Mucosa of rectum (tissue), 2 donors: ENCODE measurements around the gene ALOXE3.
"Not testable (repeated sequence)": the region's sequence is repeated elsewhere in the genome, so short reads cannot be mapped to it uniquely, and the experiment has no call there.

ENCODE experiments used
- H3K27ac ChIP-seq, 2 donors: one replicate each; pipeline ENCODE4 v1.7.0; 2013; ENCODE audit warnings: inconsistent platforms in 2 of 2, low read depth in 2 of 2, low read length in 2 of 2
- H3K27me3 ChIP-seq, 2 donors: one replicate each; pipeline ENCODE4 v1.7.0; 2013; ENCODE audit warnings: low read length in 2 of 2; ENCODE audit not compliant: control insufficient read depth in 2 of 2, insufficient read depth in 2 of 2
- H3K36me3 ChIP-seq, 2 donors: one replicate each; pipeline ENCODE4 v1.7.0; 2013; ENCODE audit warnings: low read length in 2 of 2; ENCODE audit not compliant: control insufficient read depth in 2 of 2, insufficient read depth in 2 of 2
- H3K4me1 ChIP-seq, 2 donors: one replicate each; pipeline ENCODE4 v1.7.0; 2013; ENCODE audit warnings: low read length in 2 of 2, mild to moderate bottlenecking in 1 of 2; ENCODE audit not compliant: control insufficient read depth in 2 of 2, insufficient read depth in 2 of 2
- H3K4me3 ChIP-seq, 2 donors: one replicate each; pipeline ENCODE4 v1.7.0; 2013; ENCODE audit warnings: low read length in 2 of 2
- H3K9ac ChIP-seq, 2 donors: one replicate each; pipeline ENCODE4 v1.7.0; 2013; ENCODE audit warnings: low read length in 2 of 2, low read depth in 1 of 2, mild to moderate bottlenecking in 1 of 2
- H3K9me3 ChIP-seq, 2 donors: one replicate each; pipeline ENCODE4 v1.7.0; 2013; ENCODE audit warnings: low read length in 2 of 2; ENCODE audit not compliant: control insufficient read depth in 2 of 2
- donor health status: healthy.
- donor health status: Normal muscosa, but diverticular disease.

The ALOXE3 gene

GRCh38 chr17:8062435-8062806, 55.9 kb downstream of the ALOXE3 start:
- Histone ChIP-seq H3K36me3 (no peaks in the 10 kb centered on the region), H3K9ac (peak overlapping the region; percentile 38 to 68), H3K9me3 (no peaks in the 10 kb centered on the region), H3K27ac (peak overlapping the region in 1 of 2 donors; percentile 69), H3K27me3 (peaks cover 19 to 22% of the 10 kb centered on the region in 2 donors), H3K4me3 (peak overlapping the region; percentile 69 to 73), H3K4me1 (peaks cover 5 to 12% of the 10 kb centered on the region in 2 donors)

DNA sequence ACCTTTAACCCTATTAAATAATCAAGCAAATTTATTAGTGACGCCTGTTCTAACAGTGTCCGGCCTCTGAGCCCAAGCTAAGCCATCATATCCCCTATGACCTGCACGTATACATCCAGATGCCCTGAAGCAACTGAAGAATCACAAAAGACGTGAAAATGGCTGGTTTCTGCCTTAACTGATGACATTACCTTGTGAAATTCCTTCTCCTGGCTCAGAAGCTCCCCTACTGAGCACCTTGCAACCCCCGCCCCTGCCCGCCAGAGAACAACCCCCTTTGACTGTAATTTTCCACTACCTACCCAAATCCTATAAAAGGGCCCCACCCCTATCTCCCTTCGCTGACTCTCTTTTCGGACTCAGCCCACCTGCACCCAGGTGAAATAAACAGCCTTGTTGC, 56.5 kb downstream of the ALOXE3 start:
- not testable (repeated sequence) for H3K9ac ChIP-seq, H3K4me1 ChIP-seq, H3K27ac ChIP-seq, H3K4me3 ChIP-seq, H3K36me3 ChIP-seq, H3K9me3 ChIP-seq
- peaks cover 19 to 28% of the 10 kb centered on the region in 2 donors for H3K27me3 ChIP-seq

- H3K36me3 ChIP-seq, result no peaks in the 10 kb centered on the region
- peaks cover 9 to 12% of the 10 kb centered on the region in 2 donors for H3K4me1 ChIP-seq
- no peak overlapping the region for H3K9ac ChIP-seq
- no peaks in the 10 kb centered on the region for H3K9me3 ChIP-seq
- H3K4me3 ChIP-seq, result no peak overlapping the region
- H3K27me3 ChIP-seq, result peaks cover 19 to 33% of the 10 kb centered on the region in 2 donors
- H3K27ac ChIP-seq, result no peak overlapping the region
These were observed 58.0 kb downstream of the ALOXE3 start for GRCh38 chr17:8060274-8060673.

GRCh38 chr17:8059131-8059530, 59.2 kb downstream of the ALOXE3 start:
- H3K4me3 ChIP-seq, result no peak overlapping the region
- no peak overlapping the region for H3K27ac ChIP-seq
- peaks cover 6 to 7% of the 10 kb centered on the region in 2 donors for H3K4me1 ChIP-seq
- peaks cover 19 to 33% of the 10 kb centered on the region in 2 donors for H3K27me3 ChIP-seq
- H3K36me3 ChIP-seq, result no peaks in the 10 kb centered on the region
- H3K9me3 ChIP-seq, result no peaks in the 10 kb centered on the region
- no peak overlapping the region for H3K9ac ChIP-seq

GRCh38 chr17:8057691-8058114, 60.6 kb downstream of the ALOXE3 start:
- peaks cover 19 to 29% of the 10 kb centered on the region in 2 donors for H3K27me3 ChIP-seq
- H3K27ac ChIP-seq, result no peak overlapping the region
- no peak overlapping the region for H3K4me3 ChIP-seq
- no peaks in the 10 kb centered on the region for H3K36me3 ChIP-seq
- no peaks in the 10 kb centered on the region for H3K9me3 ChIP-seq
- H3K9ac ChIP-seq, result no peak overlapping the region
- peaks cover 6 to 7% of the 10 kb centered on the region in 2 donors for H3K4me1 ChIP-seq

DNA sequence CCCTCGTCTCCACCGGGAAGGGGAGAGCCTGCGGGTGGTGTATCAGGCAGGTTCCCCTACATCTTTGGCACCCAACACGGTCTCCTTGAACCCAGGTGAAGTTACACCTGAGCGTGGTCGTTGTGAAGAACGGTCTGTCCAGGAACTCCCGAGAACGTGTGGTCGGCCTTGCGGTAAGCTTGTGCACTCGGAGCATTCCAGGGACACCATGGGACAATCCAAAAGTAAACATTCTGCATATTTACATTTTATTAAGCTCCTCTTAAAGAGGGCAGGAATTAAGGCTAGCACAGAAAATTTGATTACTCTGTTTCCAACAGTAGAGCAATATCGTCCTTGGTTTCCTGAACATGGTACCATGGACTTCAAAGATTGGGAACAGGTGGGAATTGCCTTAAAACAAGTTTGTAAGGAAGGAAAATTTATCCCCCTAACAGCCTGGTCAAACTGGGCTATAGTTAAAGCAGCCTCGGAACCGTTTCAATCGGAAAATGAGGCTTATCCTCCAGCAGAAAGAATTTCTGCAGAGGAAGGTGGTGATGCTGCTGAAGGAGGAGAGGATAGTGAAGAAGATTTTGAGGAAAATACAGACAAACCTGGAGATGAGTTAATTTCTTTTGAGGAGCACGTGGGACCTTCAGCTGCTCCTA, 61.2 kb downstream of the ALOXE3 start:
- H3K27me3 ChIP-seq, result peaks cover 19 to 28% of the 10 kb centered on the region in 2 donors
- peak overlapping the region in 1 of 2 donors; percentile 16 for H3K27ac ChIP-seq

GRCh38 chr17:8056232-8056975, 61.9 kb downstream of the ALOXE3 start:
- no peak overlapping the region for H3K4me3 ChIP-seq
- no peak overlapping the region for H3K9ac ChIP-seq
- peaks cover 6 to 7% of the 10 kb centered on the region in 2 donors for H3K4me1 ChIP-seq
- H3K36me3 ChIP-seq, result no peaks in the 10 kb centered on the region
- H3K27ac ChIP-seq, result peak overlapping the region in 1 of 2 donors; percentile 56
- peaks cover 19 to 28% of the 10 kb centered on the region in 2 donors for H3K27me3 ChIP-seq
- no peaks in the 10 kb centered on the region for H3K9me3 ChIP-seq

More for the DNA sequence above, 61.2 kb downstream of the ALOXE3 start:
- Histone ChIP-seq H3K4me1 (peaks cover 6 to 7% of the 10 kb centered on the region in 2 donors), H3K36me3 (no peaks in the 10 kb centered on the region), H3K9ac (no peak overlapping the region), H3K9me3 (no peaks in the 10 kb centered on the region), H3K4me3 (no peak overlapping the region)

DNA sequence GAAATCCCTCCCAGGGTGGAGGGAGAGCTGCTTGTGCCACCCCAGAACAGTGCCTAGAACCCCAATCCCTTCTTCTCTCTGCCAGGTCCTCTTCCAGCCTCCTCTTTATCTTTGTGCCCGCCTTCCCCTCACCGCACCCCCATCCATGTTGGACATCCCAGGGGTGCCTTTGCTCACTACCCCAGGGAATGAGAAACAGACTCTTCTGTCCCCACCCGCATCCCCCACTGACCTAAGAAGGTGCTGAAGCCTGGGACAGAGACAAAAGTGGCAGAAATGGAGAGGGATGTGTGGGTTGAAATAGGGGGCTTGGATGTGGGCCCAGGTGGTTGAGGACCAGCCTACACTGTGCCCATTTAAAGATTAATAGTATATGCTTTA, 62.5 kb downstream of the ALOXE3 start:
- Histone ChIP-seq H3K27ac (peak overlapping the region in 1 of 2 donors; percentile 56), H3K9me3 (no peaks in the 10 kb centered on the region), H3K9ac (no peak overlapping the region), H3K36me3 (no peaks in the 10 kb centered on the region), H3K4me1 (peaks cover 6 to 7% of the 10 kb centered on the region in 2 donors), H3K4me3 (no peak overlapping the region), H3K27me3 (peaks cover 14 to 28% of the 10 kb centered on the region in 2 donors)

DNA sequence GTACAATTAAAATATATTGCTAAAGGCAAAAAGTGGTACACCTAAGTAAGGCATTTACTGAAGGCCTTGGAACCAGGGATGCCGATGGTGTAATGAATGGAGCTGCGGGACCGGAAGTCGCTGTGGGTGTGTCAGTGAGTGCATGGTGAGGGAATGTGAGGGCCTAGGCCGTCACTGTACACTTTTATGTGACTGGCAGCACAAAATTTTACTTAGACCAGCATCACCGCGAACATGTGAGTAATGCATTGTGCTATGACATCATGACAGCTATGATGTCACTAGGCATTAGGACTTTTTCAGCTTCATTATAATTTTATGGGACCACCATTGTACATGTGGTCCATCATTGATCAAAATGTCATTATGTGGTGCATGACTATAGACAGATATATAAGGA, 64.7 kb downstream of the ALOXE3 start:
- Histone ChIP-seq H3K9me3 (no peaks in the 10 kb centered on the region), H3K4me1 (peaks cover 6 to 7% of the 10 kb centered on the region in 2 donors), H3K27me3 (peaks cover 0 to 18% of the 10 kb centered on the region in 2 donors), H3K9ac (no peak overlapping the region), H3K4me3 (no peak overlapping the region), H3K27ac (no peak overlapping the region), H3K36me3 (no peaks in the 10 kb centered on the region)
